Mucosa of descending colon (tissue), 3 donors: ENCODE measurements around the gene APOC3. TPM values are rescaled to one million over a fixed set of nuclear protein-coding genes. Genes with fewer than 3 reads are reported as not detected.
A peak's percentile ranks its signal among the peaks of the same experiment; 100 is the strongest.

Experiments used
- ATAC-seq: fragments of 200-7000 bp; cut with Tn5 transposase; one replicate; pipeline ENCODE4 v1.9.1; 2020; ENCODE audit warnings: mild to moderate bottlenecking, moderate library complexity
- DNase-seq, 3 donors: peaks; one replicate each; pipeline ENCODE4 v3.0.0-alpha.2; 2020
- H3K36me3 ChIP-seq: fragments of 200-600 bp; one replicate; pipeline ENCODE4 v1.8.0; 2021; ENCODE audit warnings: low read depth, mild to moderate bottlenecking
- H3K4me1 ChIP-seq: fragments of 200-600 bp; one replicate; pipeline ENCODE4 v1.8.0; 2021; ENCODE audit warnings: low read depth, mild to moderate bottlenecking
- H3K4me3 ChIP-seq: fragments of 200-600 bp; one replicate; pipeline ENCODE4 v1.8.0; 2021; ENCODE audit warnings: mild to moderate bottlenecking
- H3K9me3 ChIP-seq: fragments of 200-600 bp; one replicate; pipeline ENCODE4 v1.8.0; 2021; ENCODE audit warnings: mild to moderate bottlenecking
- CTCF ChIP-seq: fragments of 200-600 bp; IDR thresholded peaks from one replicate; pipeline ENCODE4 v1.8.0; 2022; ENCODE audit warnings: antibody characterized with exemption, mild to moderate bottlenecking
- intact Hi-C, 2 donors: fragments of 100-400 bp; cut with DNase I in 1 of 2; cut with micrococcal nuclease in 1 of 2; formaldehyde crosslinking; loops; one replicate each; pipeline versions ENCODE4 v1.11.0 to v1.11.1; 2022; cut with DNase I, micrococcal nuclease
- total RNA-seq, 3 donors: library from RNA; stranded (reverse); fragmentation: NEBNext Ultra II Directional in 2 of 3; extraction: Animal tissue kit (Norgen Biotek cat#: 25700) in 2 of 3; gene quantifications; one replicate each; pipeline versions ENCODE4 v1.2.1 to v1.2.4, GENCODE V29; 2021 to 2023
- donor health status: DM: no; HTN: no; CAD: no; lungs with moderate emphysema.
- donor health status: DM: no; HTN: no; CAD: no.
- donor health status: DM: no; HTN: yes; CAD: no.

The APOC3 gene
- total RNA-seq, 3 donors from 2014 or later = 0.60 TPM; not detected in 2

- peak; percentile 67 for ATAC-seq
These were observed 13.2 kb downstream of the APOC3 start for GRCh38 chr11:116842909-116843308.

DNA sequence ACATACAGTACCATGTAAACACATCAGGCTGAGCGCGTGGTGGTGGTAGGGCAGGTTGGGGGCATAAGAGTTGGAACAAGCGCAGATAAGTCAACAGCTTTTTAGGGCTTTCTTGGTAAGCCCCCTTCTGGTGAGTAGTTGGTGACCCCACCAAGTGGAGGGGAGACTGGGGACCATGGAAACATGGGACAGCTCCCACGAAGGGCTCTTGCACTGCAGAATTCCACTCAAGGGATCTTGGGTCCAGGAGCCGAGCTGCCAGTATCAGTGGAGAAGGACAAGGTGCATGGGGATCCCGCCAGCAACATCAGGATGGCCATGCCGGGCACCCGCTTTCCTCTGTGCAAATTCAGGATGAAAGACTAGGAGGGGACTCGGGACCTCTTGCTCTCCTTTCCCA is 14.0 kb downstream of the APOC3 start:
- Histone ChIP-seq H3K36me3 (no peaks in the 10 kb centered on the region), H3K4me3 (no peak overlapping the region), H3K4me1 (no peaks in the 10 kb centered on the region), H3K9me3 (no peaks in the 10 kb centered on the region)
- intact Hi-C loops = no loop called here
- DNase-seq = no peak
- no peak for TF ChIP-seq CTCF
- no peak for ATAC-seq

More at GRCh38 chr11:116842909-116843308, 13.2 kb downstream of the APOC3 start:
- Histone ChIP-seq H3K9me3 (no peaks in the 10 kb centered on the region), H3K4me3 (no peak overlapping the region), H3K36me3 (no peaks in the 10 kb centered on the region), H3K4me1 (no peaks in the 10 kb centered on the region)
- no peak for DNase-seq
- no peak for TF ChIP-seq CTCF
- intact Hi-C loops = no loop called here

DNA sequence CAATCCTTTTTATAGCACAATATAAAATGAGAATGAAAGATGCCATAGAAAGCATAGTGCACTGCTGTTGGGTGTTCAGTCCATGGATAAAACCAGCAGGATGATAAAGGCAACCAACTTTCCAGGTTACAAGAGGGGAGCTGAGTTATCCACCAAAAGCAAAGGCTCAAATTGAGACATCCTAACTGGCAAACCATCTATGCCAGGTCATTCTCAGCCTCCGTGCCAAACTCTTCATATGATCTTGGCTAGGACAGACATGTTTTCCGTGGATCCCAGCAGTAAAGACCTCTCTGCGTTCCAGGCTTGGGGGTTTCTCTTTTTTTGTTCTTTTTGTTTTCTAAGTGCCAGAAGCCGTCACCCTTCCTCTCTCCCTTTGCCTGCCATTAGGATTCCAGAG is 15.0 kb downstream of the APOC3 start:
- Histone ChIP-seq H3K4me3 (no peak overlapping the region), H3K36me3 (no peaks in the 10 kb centered on the region), H3K9me3 (no peaks in the 10 kb centered on the region), H3K4me1 (no peaks in the 10 kb centered on the region)
- TF ChIP-seq CTCF = no peak
- no peak for DNase-seq
- intact Hi-C loops = no loop called here
- ATAC-seq = no peak

GRCh38 chr11:116847612-116848011 is 17.9 kb downstream of the APOC3 start:
- H3K36me3 ChIP-seq = no peaks in the 10 kb centered on the region
- no peak for ATAC-seq
- no peak for TF ChIP-seq CTCF

DNA sequence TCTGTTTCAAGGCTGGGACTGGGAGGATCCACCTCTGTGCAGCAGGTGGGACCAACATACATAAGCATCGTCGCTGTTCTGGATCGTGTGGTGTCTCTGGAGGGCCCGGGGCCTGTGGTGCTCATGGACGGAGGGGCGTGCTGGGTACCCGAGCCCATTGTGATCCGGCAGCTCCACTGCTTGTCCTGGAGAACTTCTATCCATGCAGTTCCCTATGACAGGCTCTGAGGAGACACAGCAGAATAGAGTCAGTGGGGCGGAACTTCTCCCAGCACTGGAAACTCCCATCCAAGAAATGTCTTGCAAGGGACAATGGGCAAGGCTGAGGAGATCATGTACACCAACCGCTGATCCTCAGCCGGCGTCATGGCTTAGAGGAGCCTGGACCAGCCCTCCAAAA is 19.4 kb downstream of the APOC3 start:
- no peak for DNase-seq
- no peak for ATAC-seq
- Histone ChIP-seq H3K4me1 (peaks cover 29% of the 10 kb centered on the region), H3K36me3 (no peaks in the 10 kb centered on the region), H3K9me3 (no peaks in the 10 kb centered on the region), H3K4me3 (no peak overlapping the region)
- intact Hi-C loops = no loop called here
- TF ChIP-seq CTCF = no peak

More at GRCh38 chr11:116847612-116848011, 17.9 kb downstream of the APOC3 start:
- DNase-seq = no peak
- Histone ChIP-seq H3K4me1 (peaks cover 15% of the 10 kb centered on the region), H3K9me3 (no peaks in the 10 kb centered on the region), H3K4me3 (no peak overlapping the region)
- intact Hi-C loops = no loop called here

DNA sequence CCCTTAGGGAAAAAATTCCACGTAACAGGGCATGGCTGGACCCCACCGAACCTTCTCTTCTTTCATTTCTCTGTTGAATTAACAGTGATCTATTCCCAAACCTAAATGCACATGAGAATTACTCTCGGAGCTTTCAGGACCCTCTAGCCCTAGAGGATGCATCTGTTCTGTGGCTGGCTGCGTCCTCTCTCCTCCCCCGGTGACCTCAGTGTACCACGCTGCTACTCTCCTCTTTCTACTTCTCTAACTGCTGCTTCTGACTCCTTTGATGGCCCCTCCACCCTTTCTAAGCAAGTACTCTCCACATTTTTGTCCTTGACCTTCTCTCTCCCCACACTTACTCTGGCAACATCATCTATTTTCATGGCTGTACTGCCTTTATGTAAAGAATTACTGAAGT is 19.8 kb downstream of the APOC3 start:
- no peaks in the 10 kb centered on the region for H3K36me3 ChIP-seq
- no peak for TF ChIP-seq CTCF
- no peaks in the 10 kb centered on the region for H3K9me3 ChIP-seq
- intact Hi-C loops = no loop called here
- ATAC-seq = no peak
- H3K4me1 ChIP-seq = peaks cover 33% of the 10 kb centered on the region
- no peak for DNase-seq
- H3K4me3 ChIP-seq = no peak overlapping the region
